ENCODE measurements around the gene UPK3BL2. TPM values are rescaled to one million over a fixed set of nuclear protein-coding genes. Genes with fewer than 3 reads are reported as not detected.
A peak's percentile ranks its signal among the peaks of the same experiment; 100 is the strongest.
"Not testable (repeated sequence)": the region's sequence is repeated elsewhere in the genome, so short reads cannot be mapped to it uniquely, and the experiment has no call there.

Gene UPK3BL2
- total and polyA plus RNA-seq, 2 of the 13 experiments (the other 11 are each of a cell fraction or from before 2014, with no cell fraction given), result 2.4 to 8.9 TPM

DNA sequence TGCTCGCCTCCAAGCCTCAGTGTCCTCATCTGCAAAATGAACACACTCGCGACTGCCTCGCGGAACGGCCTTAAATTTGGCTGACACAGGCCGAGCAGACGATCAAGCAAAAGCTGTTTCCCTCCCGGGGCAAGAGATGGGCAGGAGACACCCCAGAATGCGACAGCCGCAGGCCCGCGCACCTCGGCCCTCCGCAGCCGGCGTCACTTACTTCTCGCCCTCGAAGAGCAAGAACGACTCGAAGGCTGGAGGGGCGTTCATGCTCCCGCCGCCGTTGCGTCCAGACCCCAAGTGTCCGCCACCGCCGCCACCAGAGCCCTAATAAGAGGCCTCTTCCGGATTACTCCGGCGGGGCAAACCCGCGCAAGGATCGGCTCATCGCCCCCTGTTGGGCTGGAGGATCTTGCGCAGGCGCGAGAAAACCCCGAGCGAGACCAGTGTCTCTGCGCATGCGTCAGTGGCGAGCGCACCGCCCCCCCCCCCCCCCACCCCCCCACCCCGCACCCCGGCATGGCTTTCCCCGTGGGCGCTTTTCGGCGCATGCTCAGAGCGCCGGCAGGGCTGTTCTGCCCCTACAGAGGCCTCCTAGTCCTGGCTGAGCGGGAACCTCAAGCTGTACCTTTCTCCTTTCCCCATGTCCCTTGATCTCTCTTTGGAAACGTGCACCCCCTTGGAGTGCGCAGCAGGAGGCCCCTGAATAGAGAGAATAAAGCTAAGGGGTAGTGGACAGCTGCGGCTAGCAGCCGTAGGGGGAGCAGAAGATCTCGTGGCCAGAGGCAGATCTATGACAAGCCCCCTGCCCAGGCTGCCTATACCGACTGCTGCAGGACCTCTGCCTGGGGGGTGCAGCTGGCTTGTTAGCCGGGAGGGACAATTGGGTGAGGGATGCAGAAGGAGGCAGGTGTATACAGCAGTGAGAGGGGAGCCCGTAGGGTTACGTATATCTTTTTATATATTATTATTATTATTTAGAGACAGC, 29.1 kb upstream of the UPK3BL2 start, which contains the start of gene POLR2J3 (continued):
- peak; percentile 78 for TF ChIP-seq E2F5 (CRISPR knock-in tag; conservative IDR thresholded peaks at IDR 0.05)
- TF ChIP-seq GATAD2A (CRISPR knock-in tag; IDR thresholded peaks at IDR 0.05), result peak; percentile 47; the same call in 1 of the 2 replicates
- peak; percentile 49; the same call in 1 of the 2 replicates for TF ChIP-seq RARA (CRISPR knock-in tag; IDR thresholded peaks at IDR 0.05)
- 0 out of 2 replicates have a peak, but pooled peaks have one; percentile 34 for TF ChIP-seq ZBED4 (CRISPR knock-in tag; IDR thresholded peaks at IDR 0.05; ENCODE audit: borderline replicate concordance)
- peak; percentile 64 for TF ChIP-seq THRA (CRISPR knock-in tag; IDR thresholded peaks at IDR 0.05; ENCODE audit: borderline replicate concordance)
- TF ChIP-seq GABPA (IDR thresholded peaks at IDR 0.05; ENCODE audit: low read depth, low read length), result peak; percentile 48
- TF ChIP-seq GABPA (CRISPR knock-in tag; IDR thresholded peaks at IDR 0.05; ENCODE audit: low read depth), result peak; percentile 84
- TF ChIP-seq POLR2G (IDR thresholded peaks at IDR 0.05; ENCODE audit: low read depth, low read length), result peak; percentile 67
- peak; percentile 91 for TF ChIP-seq KDM2A (CRISPR knock-in tag; IDR thresholded peaks at IDR 0.05; ENCODE audit: borderline replicate concordance, low read depth)
- TF ChIP-seq ZFP1 (CRISPR knock-in tag; IDR thresholded peaks at IDR 0.05), result peak; percentile 71; the same call in 1 of the 2 replicates
- TF ChIP-seq, protein P1, sequence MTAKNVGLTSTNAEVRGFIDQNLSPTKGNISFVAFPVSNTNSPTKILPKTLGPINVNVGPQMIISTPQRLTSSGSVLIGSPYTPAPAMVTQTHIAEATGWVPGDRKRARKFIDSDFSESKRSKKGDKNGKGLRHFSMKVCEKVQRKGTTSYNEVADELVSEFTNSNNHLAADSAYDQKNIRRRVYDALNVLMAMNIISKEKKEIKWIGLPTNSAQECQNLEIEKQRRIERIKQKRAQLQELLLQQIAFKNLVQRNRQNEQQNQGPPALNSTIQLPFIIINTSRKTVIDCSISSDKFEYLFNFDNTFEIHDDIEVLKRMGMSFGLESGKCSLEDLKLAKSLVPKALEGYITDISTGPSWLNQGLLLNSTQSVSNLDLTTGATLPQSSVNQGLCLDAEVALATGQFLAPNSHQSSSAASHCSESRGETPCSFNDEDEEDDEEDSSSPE (CRISPR knock-in tag; IDR thresholded peaks at IDR 0.05), result peak; percentile 77
- peak; percentile 83; the same call in 1 of the 2 replicates for TF ChIP-seq ZNF614 (CRISPR knock-in tag; IDR thresholded peaks at IDR 0.05; ENCODE audit: borderline replicate concordance)
- TF ChIP-seq, protein P2, sequence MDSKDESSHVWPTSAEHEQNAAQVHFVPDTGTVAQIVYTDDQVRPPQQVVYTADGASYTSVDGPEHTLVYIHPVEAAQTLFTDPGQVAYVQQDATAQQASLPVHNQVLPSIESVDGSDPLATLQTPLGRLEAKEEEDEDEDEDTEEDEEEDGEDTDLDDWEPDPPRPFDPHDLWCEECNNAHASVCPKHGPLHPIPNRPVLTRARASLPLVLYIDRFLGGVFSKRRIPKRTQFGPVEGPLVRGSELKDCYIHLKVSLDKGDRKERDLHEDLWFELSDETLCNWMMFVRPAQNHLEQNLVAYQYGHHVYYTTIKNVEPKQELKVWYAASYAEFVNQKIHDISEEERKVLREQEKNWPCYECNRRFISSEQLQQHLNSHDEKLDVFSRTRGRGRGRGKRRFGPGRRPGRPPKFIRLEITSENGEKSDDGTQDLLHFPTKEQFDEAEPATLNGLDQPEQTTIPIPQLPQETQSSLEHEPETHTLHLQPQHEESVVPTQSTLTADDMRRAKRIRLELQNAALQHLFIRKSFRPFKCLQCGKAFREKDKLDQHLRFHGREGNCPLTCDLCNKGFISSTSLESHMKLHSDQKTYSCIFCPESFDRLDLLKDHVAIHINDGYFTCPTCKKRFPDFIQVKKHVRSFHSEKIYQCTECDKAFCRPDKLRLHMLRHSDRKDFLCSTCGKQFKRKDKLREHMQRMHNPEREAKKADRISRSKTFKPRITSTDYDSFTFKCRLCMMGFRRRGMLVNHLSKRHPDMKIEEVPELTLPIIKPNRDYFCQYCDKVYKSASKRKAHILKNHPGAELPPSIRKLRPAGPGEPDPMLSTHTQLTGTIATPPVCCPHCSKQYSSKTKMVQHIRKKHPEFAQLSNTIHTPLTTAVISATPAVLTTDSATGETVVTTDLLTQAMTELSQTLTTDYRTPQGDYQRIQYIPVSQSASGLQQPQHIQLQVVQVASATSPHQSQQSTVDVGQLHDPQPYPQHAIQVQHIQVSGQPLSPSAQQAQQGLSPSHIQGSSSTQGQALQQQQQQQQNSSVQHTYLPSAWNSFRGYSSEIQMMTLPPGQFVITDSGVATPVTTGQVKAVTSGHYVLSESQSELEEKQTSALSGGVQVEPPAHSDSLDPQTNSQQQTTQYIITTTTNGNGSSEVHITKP (CRISPR knock-in tag; IDR thresholded peaks at IDR 0.05; ENCODE audit: low read depth), result 0 out of 2 replicates have a peak, but pooled peaks have one; percentile 26
- not testable (repeated sequence) for TF ChIP-seq SOX13 (IDR thresholded peaks at IDR 0.05)
- peak in 1 of 2 experiments; percentile 27; a peak in 1 of 4 replicates for TF ChIP-seq SOX13 (CRISPR knock-in tag; conservative IDR thresholded peaks at IDR 0.05 in 1 of 2, IDR thresholded peaks at IDR 0.05 in 1 of 2)

All from HepG2 (cell line).